HG03108 (cell line): Measurements from ENCODE around the gene SLC66A1.

Source experiments
- ATAC-seq: cut with Tn5 transposase; IDR thresholded peaks from one replicate; pipeline ENCODE4 v1.9.1; 2021; ENCODE audit warnings: moderate library complexity; ENCODE audit not compliant: unreplicated experiment

SLC66A1 gene

GRCh38 chr1:19360432-19360831 is 48.3 kb downstream of the SLC66A1 start:
- ATAC-seq: no peak

GRCh38 chr1:19360843-19361610 is 48.9 kb downstream of the SLC66A1 start:
- no peak for ATAC-seq

- no peak for ATAC-seq
Measured at GRCh38 chr1:19361611-19362147, 49.6 kb downstream of the SLC66A1 start.

- no peak for ATAC-seq
Measured at GRCh38 chr1:19363536-19364152, 51.5 kb downstream of the SLC66A1 start.

- no peak for ATAC-seq
Measured at GRCh38 chr1:19365721-19366120, 53.6 kb downstream of the SLC66A1 start.

GRCh38 chr1:19366599-19367536 is 54.7 kb downstream of the SLC66A1 start:
- ATAC-seq: no peak

GRCh38 chr1:19367584-19368041 is 55.5 kb downstream of the SLC66A1 start:
- ATAC-seq: no peak

GRCh38 chr1:19368050-19368449 is 55.9 kb downstream of the SLC66A1 start:
- no peak for ATAC-seq

GRCh38 chr1:19368964-19369363 is 56.8 kb downstream of the SLC66A1 start:
- ATAC-seq: no peak

- no peak for ATAC-seq
Measured at GRCh38 chr1:19369396-19370090, 57.4 kb downstream of the SLC66A1 start.

- no peak for ATAC-seq
Measured at GRCh38 chr1:19370453-19371170, 58.5 kb downstream of the SLC66A1 start.

GRCh38 chr1:19371226-19372135 is 59.4 kb downstream of the SLC66A1 start:
- ATAC-seq: no peak

GRCh38 chr1:19372136-19372514 is 60.0 kb downstream of the SLC66A1 start:
- ATAC-seq: no peak

GRCh38 chr1:19372602-19373001 is 60.5 kb downstream of the SLC66A1 start:
- ATAC-seq: no peak

GRCh38 chr1:19373211-19374082 is 61.3 kb downstream of the SLC66A1 start:
- ATAC-seq: no peak

GRCh38 chr1:19374083-19374801 is 62.1 kb downstream of the SLC66A1 start:
- ATAC-seq: no peak

- ATAC-seq: no peak
Measured at GRCh38 chr1:19374926-19375325, 62.8 kb downstream of the SLC66A1 start.
